ENCODE results near the gene SERINC3.

DNA sequence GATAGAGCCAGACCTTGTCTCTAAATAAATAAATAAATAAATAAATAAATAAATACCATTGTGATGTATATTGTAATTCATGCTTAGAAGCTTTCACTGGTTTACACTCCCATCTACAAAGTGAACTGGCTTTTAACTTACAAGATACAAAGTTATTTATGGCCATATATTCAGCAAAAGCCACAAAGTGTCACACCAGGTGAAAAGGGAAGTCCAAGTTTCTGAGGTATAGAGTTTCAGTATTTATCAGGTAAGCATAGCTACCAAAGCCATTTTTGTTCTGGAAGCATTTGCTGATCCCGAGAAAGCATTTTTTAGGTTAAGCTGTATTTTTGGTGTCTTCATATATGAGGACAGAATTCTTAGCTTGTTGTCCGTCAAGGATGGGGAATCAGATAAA lies 38.4 kb upstream of the SERINC3 start:
- no peak for TF ChIP-seq POLR2A (IDR thresholded peaks at IDR 0.05)
- TF ChIP-seq, protein P1, sequence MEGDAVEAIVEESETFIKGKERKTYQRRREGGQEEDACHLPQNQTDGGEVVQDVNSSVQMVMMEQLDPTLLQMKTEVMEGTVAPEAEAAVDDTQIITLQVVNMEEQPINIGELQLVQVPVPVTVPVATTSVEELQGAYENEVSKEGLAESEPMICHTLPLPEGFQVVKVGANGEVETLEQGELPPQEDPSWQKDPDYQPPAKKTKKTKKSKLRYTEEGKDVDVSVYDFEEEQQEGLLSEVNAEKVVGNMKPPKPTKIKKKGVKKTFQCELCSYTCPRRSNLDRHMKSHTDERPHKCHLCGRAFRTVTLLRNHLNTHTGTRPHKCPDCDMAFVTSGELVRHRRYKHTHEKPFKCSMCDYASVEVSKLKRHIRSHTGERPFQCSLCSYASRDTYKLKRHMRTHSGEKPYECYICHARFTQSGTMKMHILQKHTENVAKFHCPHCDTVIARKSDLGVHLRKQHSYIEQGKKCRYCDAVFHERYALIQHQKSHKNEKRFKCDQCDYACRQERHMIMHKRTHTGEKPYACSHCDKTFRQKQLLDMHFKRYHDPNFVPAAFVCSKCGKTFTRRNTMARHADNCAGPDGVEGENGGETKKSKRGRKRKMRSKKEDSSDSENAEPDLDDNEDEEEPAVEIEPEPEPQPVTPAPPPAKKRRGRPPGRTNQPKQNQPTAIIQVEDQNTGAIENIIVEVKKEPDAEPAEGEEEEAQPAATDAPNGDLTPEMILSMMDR (IDR thresholded peaks at IDR 0.05), result no peak

Measured in gastroesophageal sphincter (tissue), 3 donors.